HG03354 (cell line): ENCODE results near the gene TAOK1.

ENCODE experiments used
- ATAC-seq: cut with Tn5 transposase; IDR thresholded peaks from one replicate; pipeline ENCODE4 v1.9.1; 2021; ENCODE audit warnings: mild to moderate bottlenecking; ENCODE audit not compliant: unreplicated experiment, poor library complexity, severe bottlenecking

Gene TAOK1

DNA sequence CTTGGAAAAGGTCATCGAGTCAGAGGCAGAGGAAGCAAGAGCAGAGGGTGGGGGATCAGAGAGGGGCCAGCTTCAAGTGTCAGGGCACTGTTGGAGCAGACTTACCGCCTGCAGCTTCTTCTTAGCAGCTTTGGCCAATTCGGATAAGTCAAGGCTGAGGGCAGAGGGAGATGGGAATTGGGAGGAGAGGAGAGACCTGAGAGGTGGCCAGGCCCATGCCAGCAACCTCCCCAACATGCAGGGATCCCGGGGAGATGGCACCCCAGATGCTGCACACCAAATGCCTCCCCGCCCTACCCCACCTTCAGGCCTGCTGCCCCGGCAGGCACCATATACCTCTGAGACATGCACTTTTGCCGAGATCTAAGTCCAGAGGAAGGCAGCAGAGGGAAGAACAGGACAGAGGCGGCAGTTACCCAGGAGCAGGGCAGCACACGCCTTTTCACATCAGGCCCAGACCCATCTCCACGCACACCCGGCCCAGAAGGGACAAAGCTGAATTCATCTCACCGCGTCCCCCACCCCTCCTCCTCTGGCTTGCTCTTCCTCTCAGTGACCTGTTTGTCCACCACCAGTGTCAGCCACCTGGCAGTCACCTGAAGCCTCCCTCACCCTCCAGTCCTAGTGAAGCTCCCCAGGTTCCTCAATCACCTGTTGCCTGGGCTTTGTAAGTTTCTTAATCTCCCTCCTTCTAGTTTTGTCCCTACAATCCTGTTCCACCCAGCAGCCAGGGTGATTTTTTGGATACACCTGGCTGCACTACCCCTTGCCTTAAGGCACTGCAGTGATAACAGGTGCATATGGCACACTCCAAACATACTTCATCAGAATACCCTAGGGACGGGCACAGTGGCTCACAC lies 188.7 kb downstream of the TAOK1 start:
- no peak for ATAC-seq

DNA sequence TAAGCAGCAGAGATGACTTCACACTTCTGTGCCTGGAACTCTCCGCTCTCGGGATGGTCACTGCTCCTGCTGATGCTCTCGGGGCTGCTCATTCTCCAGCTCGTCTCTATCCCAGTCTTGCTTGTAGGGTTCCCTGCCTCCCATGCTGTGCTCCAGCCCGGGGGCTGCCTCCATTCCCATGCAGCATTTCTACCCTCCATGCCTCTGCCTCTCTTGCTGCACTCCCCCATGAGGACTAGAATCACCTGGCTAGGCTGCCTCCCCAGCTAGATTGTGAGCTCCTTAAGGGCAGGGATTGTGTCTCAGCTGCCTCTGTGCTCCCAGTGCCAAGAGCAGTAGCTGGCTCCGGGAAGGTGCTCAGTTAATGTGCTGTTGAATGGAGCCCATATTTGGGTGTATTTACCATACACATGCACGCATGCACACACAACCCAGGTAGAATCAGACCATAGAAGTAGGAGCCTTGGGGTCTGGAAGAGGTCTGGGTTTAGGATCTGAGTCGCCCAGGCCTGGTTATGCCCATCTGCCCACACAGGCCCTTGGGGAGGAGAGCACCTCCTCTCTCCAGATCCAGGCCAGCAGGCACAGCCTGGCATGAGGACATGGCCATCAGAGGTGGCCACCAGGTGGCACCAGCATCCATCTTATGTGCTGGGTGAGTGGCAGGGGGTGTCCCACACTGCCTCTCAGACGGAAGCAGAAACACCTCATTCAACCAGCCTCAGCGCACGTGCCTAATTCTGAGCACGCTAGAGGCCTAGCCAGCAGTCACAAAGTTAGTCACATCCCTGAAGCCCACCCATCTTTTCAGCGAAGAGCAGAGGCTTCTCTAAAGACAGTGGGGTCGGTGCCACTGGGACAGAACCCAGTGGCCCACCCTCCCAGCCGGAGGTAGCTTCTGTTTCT lies 190.0 kb downstream of the TAOK1 start:
- ATAC-seq, result peak; percentile 79

DNA sequence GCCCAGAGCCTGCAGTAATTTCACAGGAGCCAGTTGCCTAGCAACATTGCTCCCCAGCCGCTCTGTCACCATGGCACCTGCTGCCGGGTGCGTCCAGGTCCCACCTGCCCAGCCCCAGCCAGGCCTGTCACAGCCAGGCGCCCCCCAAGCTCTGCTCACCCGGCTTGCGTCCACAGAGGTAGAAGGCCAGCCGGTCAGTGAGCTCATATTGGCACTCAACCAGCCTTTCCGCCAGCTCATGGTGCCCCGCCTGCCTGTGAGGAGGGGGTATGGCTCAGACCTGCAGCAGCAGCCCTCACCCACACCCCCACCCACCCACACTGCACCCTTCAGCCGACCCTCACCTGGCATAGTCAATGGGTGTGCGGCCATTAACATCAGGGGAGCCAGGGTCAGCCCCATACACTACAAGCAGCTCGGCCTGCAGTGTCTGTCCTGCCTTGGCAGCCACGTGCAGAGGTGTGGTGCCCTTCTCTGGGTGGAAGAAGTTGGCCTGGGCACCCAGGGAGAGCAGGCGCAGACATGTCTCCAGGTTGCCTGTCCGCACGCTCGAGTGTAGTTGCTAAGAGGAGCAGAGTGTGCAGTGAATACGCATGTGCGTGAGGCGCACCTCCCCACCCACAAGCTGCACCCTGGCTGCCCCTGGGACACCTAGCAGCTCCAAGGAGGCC lies 191.6 kb downstream of the TAOK1 start:
- no peak for ATAC-seq

DNA sequence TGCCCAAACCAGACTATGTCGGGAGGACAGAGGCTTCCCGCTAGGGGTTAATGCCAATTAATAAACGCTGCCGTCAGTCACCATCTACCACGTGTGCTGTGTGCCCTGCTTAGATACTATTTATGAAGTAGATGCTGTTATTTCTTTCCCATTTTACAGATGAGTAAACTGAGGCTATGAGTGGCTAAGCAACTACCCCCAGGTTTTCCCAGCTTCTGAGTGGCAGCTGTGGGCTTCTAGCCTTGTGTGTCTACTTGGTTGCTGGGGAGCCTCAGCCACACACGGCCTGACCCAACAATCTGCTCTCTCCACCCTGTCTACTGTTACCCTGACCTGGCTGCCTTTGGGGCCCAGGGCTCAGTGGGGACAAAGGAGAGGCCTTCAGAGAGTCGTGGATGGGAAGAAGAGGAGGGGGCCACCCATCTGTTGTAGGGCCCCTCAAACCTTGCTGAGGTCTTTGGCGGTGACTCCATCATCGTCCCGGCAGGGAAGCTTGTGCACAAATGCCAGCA lies 192.1 kb downstream of the TAOK1 start:
- ATAC-seq, result no peak

DNA sequence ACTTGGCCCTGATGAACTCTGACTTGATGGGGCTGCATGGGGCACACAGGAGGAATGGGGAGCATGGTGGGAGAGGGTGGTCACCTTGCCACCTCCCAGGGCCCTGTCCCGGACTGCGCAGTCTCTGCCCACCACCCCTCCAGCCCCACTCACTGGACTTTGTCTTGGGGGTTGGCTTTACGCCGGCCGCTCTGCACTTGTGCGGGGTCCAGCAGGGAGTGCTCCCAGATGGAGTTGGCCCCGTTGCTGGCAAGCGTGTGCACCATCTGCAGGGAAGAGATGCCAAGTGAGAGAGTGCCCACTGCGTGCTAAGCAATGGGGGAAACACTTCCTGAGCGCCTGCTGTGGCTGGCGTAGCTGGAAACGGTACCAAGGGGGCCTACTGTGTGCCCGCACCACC lies 192.6 kb downstream of the TAOK1 start:
- ATAC-seq, result no peak

DNA sequence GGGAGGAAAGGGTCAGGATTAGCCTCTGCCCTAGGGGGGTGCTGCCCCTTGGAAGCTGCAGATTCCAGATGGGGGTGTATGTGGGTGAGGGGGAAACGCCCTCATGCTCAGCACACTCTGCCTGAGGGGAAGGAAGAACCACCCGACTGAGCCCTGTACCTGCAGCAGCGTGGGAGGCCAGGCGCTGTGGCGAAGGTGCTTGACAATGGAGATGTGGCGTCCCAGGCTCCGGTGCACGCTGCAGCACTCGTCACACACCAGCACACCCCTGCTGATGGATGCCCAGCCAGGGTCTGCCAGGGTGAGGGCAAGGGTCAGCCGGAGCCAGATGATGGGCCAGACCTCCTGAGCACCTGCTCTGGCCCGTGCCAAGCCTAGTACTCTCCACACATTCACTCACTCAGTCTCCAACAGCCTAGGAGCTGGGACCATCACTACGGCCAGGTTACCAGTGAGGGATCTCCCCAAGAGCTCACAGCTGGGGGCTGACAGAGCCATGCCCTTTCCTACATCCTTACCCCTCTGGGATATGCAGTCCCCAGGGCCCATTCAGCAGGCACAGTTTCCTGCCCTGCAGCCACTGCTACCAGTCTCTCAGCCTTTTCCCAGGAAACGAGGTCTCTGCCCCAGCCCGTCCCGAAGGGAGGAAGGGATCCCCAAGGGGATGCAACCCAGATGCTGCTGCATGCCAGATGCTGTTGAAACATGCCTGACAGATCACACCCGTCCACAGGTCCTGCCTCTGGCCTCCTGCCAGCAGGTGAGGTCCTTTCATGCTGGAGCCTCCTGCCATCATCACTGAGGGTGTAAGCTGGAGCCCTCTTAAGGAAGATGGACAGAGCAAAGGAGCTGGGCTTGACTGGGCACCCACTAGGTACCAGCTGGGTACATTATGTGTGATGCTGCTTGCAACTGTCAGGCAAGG lies 193.4 kb downstream of the TAOK1 start:
- ATAC-seq, result no peak

DNA sequence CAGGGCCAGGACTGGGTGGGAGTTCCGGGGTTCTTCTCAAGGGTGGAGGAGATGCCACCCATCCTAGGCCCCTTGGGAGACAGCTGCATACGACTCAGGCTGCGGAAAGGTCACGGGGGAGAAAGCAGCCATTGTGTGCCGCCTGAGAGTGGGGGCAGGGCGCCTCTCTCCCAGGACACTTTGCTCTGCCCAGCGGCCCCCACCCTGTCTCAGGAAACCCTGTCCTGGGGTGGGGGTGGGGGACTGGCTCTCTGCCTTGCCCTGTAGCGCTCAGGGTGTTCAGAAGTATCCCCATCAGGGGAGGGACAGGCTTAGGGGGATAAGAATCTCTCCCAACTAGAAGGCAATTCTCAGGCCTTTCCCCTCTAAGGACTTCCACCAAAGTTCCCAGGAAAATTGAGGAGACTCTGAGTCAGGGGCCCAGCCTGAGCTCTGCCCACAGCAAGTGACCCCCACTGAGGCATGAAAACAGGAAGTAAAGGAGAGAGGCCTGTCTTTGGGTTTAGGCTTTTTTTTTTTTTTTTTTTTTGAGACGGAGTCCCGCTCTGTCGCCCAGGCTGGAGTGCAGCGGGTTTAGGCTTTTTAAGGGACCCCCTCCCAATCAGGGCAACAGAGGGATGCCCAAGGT lies 194.4 kb downstream of the TAOK1 start:
- no peak for ATAC-seq

DNA sequence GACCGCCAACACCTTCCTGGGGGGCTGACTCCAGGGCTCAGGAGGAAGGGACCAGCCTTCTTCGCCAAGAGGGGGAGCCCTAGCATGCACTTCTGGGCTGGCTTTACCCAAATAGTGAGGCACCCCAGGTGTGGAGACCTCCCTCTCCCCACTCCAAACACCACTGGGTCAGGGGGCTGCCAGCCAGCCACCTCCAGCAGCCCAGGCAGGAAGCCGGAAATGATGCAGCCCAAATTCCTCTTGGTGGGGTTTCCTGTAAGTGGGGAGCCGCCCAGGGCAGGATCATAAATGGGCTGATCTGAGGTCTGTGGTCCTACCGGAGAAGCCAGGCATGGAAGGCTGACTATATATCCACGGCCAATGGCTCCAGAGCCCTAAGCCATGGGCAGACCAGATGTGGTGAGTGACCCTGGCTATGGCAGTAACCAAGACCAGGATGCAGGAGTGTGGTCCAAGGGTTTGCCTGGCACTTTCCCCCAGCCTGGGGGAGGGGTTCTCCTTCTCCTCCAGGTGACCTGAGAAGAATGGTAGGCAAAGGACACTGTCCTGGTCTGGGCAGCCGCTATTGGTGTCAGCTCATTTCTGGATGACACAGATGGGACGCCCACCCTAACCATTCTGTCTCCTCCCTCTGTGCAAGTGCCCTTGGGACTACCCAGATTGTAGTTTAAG lies 195.1 kb downstream of the TAOK1 start:
- ATAC-seq, result no peak

DNA sequence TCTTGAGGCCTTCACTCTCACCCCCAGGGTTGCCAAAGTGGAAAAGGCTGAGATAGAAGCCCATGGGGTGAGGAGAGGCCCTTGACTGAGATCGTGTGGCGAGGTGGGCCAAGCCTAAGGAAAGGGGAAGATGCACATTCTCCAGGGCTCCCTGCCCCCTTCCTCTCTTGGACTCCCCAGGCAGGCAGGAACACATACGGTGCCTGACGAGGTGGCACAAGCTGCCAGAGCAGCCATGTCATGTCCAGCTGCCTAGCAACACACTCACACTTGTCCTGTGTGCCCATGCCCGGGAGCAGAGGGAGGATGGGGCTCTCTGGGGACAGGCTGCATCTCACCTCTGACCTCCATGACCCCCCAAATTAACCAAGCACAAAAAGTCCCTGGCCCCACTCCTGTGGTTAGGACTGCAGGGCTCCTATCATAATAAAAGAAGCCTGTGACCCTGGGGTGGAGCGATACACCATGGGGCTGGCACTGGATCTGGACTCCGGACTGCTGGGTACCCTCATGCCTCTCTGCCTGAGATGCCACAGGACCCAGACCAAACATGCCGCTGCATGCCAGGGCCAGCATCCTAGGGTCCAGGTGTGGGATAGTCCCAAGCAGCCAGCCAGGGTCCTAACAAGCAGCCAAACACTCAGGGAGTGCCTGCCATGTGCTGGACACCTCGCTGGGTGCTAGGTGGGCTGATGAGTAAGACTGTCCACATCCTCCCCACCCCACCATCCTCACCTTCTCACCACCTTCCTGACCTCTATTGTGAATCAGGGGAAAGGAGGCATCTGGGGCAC lies 196.7 kb downstream of the TAOK1 start:
- no peak for ATAC-seq

DNA sequence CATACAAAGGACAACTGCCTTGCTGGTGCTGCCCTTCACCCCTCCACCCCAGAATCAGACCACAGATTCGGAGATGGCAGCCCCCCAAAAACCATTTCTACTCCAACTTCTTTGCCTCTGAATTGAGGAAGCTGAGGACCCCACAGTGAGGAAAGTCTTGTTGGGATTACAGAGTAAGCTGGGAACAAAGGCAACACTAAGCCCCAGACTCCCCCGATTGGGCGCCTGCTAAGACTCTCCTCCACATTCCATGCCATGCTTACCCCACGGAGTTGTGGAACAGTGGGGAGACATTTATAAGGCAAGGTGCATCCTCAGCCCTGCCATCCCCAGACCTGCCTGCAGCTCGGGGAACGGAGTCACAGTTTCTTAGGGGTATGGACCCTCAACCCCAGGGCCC lies 197.4 kb downstream of the TAOK1 start:
- ATAC-seq, result no peak

DNA sequence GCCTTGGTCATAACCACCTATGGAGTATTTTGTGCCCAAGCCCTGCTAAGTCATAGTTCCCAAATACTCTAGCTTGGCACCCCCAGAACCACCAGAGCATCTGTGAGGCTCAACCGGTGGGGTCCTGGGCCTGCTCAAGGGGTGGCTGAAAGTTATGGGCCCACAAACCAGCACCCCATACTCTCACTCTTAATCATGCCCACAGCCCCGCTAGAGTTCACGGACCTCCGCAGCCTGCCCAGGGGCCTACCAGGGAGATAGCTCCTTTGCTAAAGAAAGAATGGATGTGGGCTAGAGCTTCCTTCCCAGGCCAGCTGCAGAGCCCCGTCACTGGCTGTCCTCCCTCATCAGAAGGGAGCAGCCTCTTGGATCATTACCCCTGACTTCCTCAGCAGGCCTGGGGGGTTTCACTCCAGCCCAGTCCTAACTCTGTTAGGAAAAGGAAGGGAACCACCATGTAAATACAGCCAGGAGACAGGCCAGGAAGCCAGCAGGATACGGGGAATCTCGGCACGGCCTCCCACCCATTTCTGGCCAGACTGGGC lies 197.9 kb downstream of the TAOK1 start:
- ATAC-seq, result no peak

DNA sequence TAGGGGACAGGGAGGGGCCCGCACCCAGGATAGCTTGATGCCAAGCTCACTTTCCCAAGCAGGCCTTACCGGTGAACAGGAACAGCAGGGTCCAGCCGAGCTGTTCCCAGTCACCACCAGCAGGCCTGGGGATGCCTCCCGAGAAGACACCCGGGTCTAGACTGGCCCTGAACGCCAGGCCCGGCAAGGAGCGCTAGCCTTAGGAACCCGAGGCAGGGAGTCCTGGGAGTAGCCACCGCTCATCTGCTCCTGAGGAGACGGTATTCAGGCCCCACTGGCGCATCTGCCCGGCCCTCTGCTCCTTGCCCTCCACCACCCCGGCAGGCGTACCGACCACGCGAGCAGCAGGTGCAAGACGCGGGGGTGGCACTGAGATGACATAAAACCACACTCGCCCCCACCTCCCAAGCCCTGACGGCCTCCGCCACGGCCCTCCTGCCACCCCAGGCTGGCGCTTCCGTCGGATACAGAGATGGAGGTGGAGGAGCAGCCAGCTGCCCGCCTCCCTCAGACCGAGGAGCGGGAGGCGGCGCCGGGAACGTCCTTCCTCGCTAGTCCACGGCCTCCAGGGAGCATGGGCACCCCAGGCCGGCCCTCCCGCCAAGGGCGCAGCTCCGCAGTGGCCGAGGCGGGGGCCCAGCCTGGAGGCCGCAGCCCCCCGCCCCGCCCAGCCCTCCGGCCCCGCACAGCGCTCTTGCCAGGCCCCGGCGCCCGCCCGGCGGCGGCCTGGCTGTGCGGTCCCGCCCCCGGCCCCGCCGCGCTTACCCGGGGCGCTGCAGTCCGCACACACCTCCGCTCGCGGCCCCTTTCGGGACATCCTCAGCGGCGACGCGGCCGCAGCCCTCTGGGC lies 198.6 kb downstream of the TAOK1 start:
- ATAC-seq, result peak; percentile 22

DNA sequence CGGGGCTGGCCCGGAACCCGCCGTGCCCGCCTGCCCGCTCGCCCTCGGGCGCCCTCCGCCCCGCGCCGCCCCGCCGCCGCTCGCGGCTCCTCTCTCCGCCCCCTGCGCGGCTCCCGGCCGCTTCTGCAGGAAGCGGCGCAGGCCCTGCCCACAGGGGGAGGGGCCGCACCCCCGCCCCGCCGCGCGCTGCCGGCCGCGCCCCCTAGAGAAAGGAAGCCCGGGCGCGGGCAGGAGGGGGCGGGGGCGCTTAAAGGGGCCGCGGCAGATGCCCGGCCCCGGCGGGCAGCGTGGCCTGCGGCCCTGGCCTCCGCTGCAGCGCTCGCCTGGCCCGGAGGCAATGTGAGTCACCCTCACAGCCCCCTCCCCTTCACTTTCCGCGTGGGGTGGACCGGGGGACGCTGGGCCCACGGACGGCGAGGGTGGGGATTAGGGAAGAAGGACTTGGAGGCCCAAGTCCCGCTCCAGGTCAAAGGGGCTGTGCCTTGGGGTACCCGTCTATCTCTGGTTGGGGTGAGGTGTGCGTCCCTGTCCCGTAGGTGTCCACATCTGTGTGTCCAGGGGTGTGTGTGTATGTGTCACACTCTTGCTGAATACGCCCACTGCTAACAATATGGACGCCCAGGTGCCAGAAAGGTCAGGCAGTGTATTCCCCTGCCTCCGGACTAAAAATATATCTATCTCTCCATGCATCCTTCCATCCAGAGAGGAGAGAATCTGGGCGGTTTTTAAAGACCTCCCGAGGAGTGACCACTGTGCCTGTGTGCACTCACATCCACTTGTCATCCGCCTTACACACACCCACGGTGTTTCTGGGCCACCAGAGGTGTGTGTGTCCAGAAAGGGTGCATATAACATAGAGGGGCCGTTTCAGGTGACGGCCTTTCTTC lies 199.6 kb downstream of the TAOK1 start, which contains the start of gene GIT1:
GIT1 (minus strand) TSS at position 125 of the 887 bp plus-strand sequence. CDS start 270 bp downstream, outside the sequence.
- peak; percentile 63 for ATAC-seq

DNA sequence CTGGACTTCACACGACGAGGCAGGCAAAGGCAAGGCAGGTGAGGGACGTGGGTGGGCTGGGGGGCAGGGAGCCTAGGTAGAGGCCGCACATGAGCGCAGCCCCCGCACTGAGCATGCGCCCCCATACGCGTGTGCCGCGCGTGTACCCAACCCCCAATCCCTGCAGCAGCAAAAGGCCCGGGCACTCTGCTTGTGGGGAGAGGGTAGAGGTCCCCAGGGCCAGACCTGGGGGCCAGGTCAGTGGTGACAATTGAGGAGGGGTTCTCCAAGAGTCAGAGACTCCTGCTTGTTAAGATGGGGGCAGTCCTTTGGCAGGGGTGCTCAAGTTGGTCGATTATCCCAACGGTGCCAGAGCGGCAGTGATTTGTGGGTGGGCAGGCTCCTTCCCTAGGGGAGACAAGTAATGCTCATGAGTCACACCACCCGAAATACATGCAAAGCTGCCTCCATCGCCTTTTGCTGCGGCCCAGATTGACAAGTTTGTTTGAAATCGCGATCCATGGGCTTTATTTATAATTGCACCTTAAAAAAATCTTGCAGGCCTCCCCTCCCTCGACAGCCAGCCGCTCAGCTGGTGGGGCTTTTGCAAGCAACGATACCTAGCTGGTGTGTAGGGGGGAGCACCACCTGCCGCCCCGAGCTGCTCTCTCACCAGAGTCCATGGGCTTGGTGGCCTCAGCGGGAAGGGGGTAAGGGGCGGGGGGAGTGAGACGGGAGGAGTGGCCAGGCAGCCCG lies 200.4 kb downstream of the TAOK1 start:
- ATAC-seq, result no peak
